ENCODE data around the gene TOLLIP.

- no peak for TF ChIP-seq POLR2A (IDR thresholded peaks at IDR 0.05)
- TF ChIP-seq CTCF (IDR thresholded peaks at IDR 0.05 in 4 of 5, conservative IDR thresholded peaks at IDR 0.05 in 1 of 5), result no peak
Measured at GRCh38 chr11:1283091-1283511, 26.3 kb downstream of the TOLLIP start.
